VCaP (cell line): ENCODE data around the gene RIN3.

Experiments used
- H3K27ac ChIP-seq: fragments of 450-650 bp; 2 replicates; pipeline ENCODE4 v1.5.1; 2017
- CTCF ChIP-seq: fragments of 450-650 bp; conservative IDR thresholded peaks from 2 replicates; pipeline ENCODE4 v1.5.1; 2017; ENCODE audit warnings: mild to moderate bottlenecking, moderate library complexity

RIN3 gene

GRCh38 chr14:92690171-92691011, 176.8 kb downstream of the RIN3 start:
- no peak overlapping the region; the same call in 1 of the 2 replicates for H3K27ac ChIP-seq
- TF ChIP-seq CTCF: peak; percentile 93

GRCh38 chr14:92692822-92693226, 179.2 kb downstream of the RIN3 start:
- TF ChIP-seq CTCF: no peak
- H3K27ac ChIP-seq: peak overlapping the region; percentile 87

GRCh38 chr14:92693998-92694795, 180.6 kb downstream of the RIN3 start:
- TF ChIP-seq CTCF: no peak
- H3K27ac ChIP-seq: peak overlapping the region; percentile 87

- TF ChIP-seq CTCF: no peak
Observed at GRCh38 chr14:92694807-92695206, 181.2 kb downstream of the RIN3 start.

GRCh38 chr14:92695562-92695961, 182.0 kb downstream of the RIN3 start:
- no peak overlapping the region for H3K27ac ChIP-seq
- no peak for TF ChIP-seq CTCF

More at GRCh38 chr14:92694807-92695206, 181.2 kb downstream of the RIN3 start:
- no peak overlapping the region for H3K27ac ChIP-seq

GRCh38 chr14:92696366-92696765, 182.8 kb downstream of the RIN3 start:
- H3K27ac ChIP-seq: no peak overlapping the region
- TF ChIP-seq CTCF: no peak

GRCh38 chr14:92698393-92698792, 184.8 kb downstream of the RIN3 start:
- H3K27ac ChIP-seq: no peak overlapping the region

More at GRCh38 chr14:92698393-92698792, 184.8 kb downstream of the RIN3 start:
- TF ChIP-seq CTCF: no peak
